Muscle layer of colon (tissue), 2 donors: Measurements from ENCODE around the gene ZNF639.
"Not testable (repeated sequence)": the region's sequence is repeated elsewhere in the genome, so short reads cannot be mapped to it uniquely, and the experiment has no call there.

Source experiments
- H3K27ac ChIP-seq: one replicate; pipeline ENCODE4 v1.7.0; 2013; ENCODE audit warnings: low read depth, mild to moderate bottlenecking, low read length, moderate library complexity
- H3K27me3 ChIP-seq, 2 donors: one replicate each; pipeline ENCODE4 v1.7.0; 2013; ENCODE audit warnings: low read length in 2 of 2, mild to moderate bottlenecking in 2 of 2; ENCODE audit not compliant: insufficient read depth in 2 of 2, control insufficient read depth in 1 of 2
- H3K36me3 ChIP-seq: one replicate; pipeline ENCODE4 v1.7.0; 2013; ENCODE audit warnings: mild to moderate bottlenecking, low read length; ENCODE audit not compliant: insufficient read depth
- H3K4me1 ChIP-seq: one replicate; pipeline ENCODE4 v1.7.0; 2013; ENCODE audit warnings: mild to moderate bottlenecking, low read length; ENCODE audit not compliant: insufficient read depth
- H3K4me3 ChIP-seq, 2 donors: one replicate each; pipeline ENCODE4 v1.7.0; 2013; ENCODE audit warnings: low read length in 2 of 2, low read depth in 1 of 2, mild to moderate bottlenecking in 1 of 2, moderate library complexity in 1 of 2
- H3K9ac ChIP-seq: one replicate; pipeline ENCODE4 v1.7.0; 2013; ENCODE audit warnings: low read length
- H3K9me3 ChIP-seq: one replicate; pipeline ENCODE4 v1.7.0; 2013; ENCODE audit warnings: mild to moderate bottlenecking, low read length
- donor health status: abdominal sarcoma.
- donor health status: Adenocarcinoma of cecum.

The ZNF639 gene, protein sequence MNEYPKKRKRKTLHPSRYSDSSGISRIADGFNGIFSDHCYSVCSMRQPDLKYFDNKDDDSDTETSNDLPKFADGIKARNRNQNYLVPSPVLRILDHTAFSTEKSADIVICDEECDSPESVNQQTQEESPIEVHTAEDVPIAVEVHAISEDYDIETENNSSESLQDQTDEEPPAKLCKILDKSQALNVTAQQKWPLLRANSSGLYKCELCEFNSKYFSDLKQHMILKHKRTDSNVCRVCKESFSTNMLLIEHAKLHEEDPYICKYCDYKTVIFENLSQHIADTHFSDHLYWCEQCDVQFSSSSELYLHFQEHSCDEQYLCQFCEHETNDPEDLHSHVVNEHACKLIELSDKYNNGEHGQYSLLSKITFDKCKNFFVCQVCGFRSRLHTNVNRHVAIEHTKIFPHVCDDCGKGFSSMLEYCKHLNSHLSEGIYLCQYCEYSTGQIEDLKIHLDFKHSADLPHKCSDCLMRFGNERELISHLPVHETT

DNA sequence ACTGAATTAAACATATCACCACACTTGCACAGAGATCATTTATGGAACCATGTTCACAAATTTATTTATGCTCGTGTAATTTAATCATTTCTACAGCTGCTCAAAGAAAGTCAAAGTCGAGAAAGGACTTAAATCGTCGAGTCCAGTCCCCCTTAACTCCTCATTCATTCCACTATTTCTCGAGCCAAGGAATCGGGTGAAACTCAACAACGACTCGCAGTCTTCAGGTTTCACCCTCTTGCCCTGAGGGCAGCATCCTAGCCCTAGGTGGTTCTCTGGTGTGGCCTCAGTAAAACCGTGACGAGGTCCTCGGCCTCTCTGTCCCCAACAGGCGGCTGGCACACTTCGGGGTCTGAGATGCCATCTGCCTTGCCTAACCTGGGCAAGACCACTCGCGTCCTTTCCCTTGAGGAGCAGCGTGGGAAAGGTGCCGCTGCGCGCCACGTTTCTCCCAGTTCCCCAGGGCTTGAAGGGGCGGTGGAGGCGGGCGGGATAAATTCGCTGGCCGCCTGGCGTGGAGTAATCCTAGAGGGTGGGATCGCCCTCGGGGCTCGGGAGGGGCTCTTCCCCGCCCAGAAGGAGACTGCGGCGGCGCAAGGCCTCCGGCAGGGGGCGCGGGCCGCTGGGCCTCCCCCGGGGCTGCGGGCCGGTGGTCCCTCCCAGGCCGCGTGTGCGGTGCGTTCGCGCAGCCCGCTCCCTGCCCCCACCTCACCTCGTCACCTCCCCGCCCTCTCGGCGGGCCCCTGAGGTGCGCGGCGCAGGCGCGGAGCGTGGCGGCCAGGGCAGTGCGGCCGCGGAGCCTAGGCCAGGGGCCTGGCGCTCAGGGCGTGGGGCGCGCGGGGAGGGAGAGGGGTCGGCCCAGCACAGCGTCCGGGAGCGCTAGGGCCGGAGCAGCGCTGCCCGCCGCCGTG is at the start of gene ZNF639:
TSS of gene ZNF639 (plus strand) at position 746 of the 911 bp plus-strand sequence. CDS start 5,263 bp downstream, outside the sequence.
- Histone ChIP-seq H3K9me3 (no peaks in the 10 kb centered on the region), H3K4me1 (peaks cover 16% of the 10 kb centered on the region), H3K9ac (peak within 1 kb of the TSS; percentile 80), H3K27me3 (no peaks in the 10 kb centered on the region), H3K4me3 (peak within 1 kb of the TSS; percentile 65 to 88), H3K27ac (peak within 1 kb of the TSS; percentile 88), H3K36me3 (peaks cover 6% of the 10 kb centered on the region)

DNA sequence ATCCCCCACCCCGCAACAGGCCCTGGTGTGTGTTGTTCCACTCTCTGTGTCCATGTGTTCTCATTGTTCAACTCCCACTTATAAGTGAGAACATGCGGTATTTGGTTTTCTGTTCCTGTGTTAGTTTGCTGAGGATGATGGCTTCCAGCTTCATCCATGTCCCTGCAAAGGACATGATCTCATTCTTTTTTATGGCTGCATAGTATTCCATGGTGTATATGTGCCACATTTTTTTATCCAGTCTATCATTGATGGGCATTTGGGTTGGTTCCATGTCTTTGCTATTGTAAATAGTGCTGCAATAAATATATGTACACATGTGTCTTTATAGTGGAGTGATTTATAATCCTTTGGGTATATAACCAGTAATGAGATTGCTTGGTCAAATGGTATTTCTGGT is 48.4 kb upstream of the ZNF639 start:
- H3K27ac ChIP-seq, H3K4me3 ChIP-seq, H3K4me1 ChIP-seq, H3K27me3 ChIP-seq, H3K9me3 ChIP-seq, H3K9ac ChIP-seq, H3K36me3 ChIP-seq: not testable (repeated sequence)

DNA sequence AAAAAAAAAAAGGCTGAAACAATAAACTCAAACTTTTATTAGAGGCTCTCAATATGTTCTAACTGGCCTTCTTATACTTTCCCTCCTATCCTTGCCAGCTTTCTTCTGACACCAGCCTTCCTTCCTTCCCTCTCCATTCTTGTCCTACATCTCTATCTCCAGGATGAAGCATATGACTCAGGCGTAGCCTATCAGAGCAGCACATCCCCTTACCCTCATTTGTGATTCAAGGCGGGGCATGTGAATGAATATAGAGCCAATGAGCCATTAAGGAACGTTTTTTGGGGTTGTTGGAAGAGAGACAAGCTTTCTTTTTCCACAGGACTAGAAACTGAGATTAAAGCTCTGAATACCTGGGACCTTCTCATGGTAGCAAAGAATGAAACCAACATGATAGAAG is 46.8 kb upstream of the ZNF639 start:
- Histone ChIP-seq H3K4me1 (no peaks in the 10 kb centered on the region), H3K36me3 (no peaks in the 10 kb centered on the region), H3K9ac (no peak overlapping the region), H3K9me3 (no peaks in the 10 kb centered on the region), H3K27me3 (no peaks in the 10 kb centered on the region), H3K27ac (no peak overlapping the region), H3K4me3 (no peak overlapping the region)

DNA sequence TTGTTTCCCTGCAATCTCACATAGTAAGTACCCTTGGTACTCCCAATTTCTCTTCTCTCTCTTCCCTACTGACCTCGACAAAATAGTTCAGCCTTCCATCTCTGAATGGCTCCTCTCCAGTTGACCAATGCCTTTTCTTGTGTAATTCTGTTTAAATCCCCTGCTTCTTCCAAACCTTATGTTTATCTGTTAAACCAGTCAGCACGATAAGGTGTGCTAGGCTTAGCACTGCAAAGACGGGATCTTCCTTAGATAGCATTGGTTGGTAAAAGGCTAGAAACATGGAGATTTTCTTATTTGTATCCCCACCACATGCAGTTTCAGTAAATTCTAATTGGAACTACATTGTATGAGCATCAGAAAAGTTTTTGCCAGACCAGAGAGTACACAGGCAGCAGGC is 46.1 kb upstream of the ZNF639 start:
- H3K4me3 ChIP-seq = no peak overlapping the region
- no peaks in the 10 kb centered on the region for H3K27me3 ChIP-seq
- no peaks in the 10 kb centered on the region for H3K4me1 ChIP-seq
- H3K36me3 ChIP-seq = no peaks in the 10 kb centered on the region
- H3K27ac ChIP-seq = no peak overlapping the region
- H3K9ac ChIP-seq = no peak overlapping the region
- no peaks in the 10 kb centered on the region for H3K9me3 ChIP-seq

DNA sequence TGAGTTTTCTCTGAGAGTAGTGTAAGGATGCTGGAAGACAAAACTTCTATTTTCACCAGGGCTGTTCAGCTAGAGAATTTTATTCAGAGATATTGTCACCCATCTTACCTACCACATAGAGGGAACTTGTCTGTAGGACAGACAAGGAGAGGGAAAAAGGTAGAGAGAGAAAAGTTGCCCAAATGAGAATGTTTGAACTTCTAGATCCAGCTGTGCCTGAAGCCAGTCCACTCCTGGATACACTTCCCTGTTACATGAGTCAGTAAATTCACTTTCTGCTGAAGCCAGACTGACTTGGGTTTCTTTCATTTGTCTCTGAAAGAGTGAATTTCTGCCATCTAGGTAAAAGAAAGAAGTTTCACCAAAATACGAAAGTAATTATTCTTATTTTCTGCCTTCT is 44.7 kb upstream of the ZNF639 start:
- Histone ChIP-seq H3K36me3 (no peaks in the 10 kb centered on the region), H3K27ac (no peak overlapping the region), H3K27me3 (no peaks in the 10 kb centered on the region), H3K9me3 (no peaks in the 10 kb centered on the region), H3K4me3 (no peak overlapping the region), H3K4me1 (no peaks in the 10 kb centered on the region), H3K9ac (no peak overlapping the region)

DNA sequence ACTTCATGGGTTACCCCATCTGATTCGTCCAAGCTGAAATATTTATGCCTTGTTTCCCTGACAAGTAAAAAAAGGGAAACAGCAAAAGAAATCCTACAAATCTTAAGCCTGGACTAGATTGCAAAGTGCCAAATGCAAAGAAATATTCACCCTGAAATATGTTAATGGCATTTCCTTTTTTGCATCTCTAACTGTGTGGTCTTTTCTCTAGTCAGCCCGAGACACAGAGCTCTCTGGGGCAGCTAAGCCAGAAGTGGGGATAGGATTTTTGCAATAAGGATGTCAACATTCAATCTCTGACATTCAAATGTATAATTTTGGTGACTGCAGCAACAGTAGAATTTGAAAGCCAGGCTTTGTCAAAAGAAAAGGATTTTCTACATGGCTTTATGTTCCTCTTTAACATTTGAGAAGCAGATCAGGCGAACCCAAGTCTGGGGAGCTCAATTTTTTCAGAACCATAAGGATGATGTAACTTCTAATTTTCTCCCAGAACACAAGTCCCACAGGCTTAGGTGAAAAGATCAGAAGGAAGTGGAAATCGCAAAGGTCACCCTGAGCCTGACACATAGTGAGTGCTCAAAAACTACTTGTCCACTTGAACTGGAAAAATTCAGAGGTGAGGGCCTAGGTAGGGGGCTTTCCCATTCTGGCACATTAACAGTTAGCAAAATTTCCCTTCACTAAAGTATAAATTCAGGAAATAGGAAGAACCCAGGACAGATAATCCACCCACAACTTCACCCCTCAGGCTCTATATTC is 43.7 kb upstream of the ZNF639 start:
- Histone ChIP-seq H3K27me3 (no peaks in the 10 kb centered on the region), H3K9me3 (no peaks in the 10 kb centered on the region), H3K9ac (no peak overlapping the region), H3K4me1 (no peaks in the 10 kb centered on the region), H3K4me3 (no peak overlapping the region), H3K27ac (no peak overlapping the region), H3K36me3 (no peaks in the 10 kb centered on the region)

DNA sequence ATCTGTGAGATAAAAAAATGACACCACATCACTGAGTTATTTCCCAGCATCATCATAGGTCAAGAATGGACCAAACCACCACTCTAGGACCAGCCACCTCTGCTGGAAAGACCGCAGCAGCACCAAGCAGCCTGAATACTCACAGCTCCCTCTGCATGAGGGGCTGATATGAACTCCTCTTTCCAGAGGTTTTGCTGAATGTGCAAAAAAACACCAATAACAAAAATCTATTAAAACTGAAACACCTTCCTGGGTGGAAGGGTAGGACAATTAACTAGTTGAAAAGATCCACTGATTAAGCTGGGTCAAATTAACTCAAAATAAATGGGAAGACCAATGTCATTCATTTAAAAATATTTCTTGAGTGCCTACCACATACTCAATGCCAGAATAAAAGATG is 43.0 kb upstream of the ZNF639 start:
- Histone ChIP-seq H3K9me3 (no peaks in the 10 kb centered on the region), H3K4me3 (no peak overlapping the region), H3K27ac (no peak overlapping the region), H3K27me3 (no peaks in the 10 kb centered on the region), H3K4me1 (no peaks in the 10 kb centered on the region), H3K36me3 (no peaks in the 10 kb centered on the region), H3K9ac (no peak overlapping the region)

DNA sequence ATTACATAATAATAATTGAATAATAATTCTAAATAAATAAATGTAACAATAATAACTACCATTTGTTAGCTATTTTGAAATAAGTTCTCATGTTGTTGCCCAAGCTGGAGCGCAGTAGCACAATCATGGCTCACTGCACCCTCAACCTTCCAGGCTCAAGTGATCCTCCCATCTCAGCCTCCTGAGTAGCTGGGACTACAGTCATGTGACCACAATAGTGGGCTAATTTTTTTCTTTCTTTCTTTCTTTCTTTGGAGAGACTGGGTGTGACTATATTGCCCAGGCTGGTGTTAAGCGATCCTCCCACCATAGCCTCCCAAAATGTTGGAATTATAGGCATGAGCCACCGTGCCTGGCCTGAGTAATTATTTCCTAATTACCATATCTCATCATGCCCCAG is 41.0 kb upstream of the ZNF639 start:
- no peaks in the 10 kb centered on the region for H3K9me3 ChIP-seq
- H3K9ac ChIP-seq = no peak overlapping the region
- no peaks in the 10 kb centered on the region for H3K4me1 ChIP-seq
- no peaks in the 10 kb centered on the region for H3K27me3 ChIP-seq
- H3K36me3 ChIP-seq = no peaks in the 10 kb centered on the region
- no peak overlapping the region for H3K4me3 ChIP-seq
- H3K27ac ChIP-seq = no peak overlapping the region

DNA sequence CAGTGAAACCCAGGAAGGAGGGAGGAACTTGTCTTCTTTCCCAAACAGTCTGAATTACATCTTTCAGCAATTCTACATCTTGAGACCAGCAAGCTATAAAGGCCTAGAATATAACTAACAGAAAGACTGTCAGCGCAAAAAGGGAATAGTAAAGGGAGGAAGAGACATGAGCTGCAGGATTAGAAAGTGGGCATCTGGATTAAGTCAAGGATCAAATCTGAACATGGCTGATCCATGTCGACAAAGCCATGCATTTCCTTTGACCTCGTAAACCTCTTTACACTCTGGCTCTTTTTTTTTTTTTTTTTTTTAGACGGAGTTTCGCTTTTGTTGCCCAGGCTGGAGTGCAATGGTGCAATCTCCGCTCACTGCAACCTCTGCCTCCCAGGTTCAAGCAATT is 36.5 kb upstream of the ZNF639 start:
- Histone ChIP-seq H3K9ac (no peak overlapping the region), H3K4me3 (no peak overlapping the region), H3K9me3 (no peaks in the 10 kb centered on the region), H3K27me3 (no peaks in the 10 kb centered on the region), H3K4me1 (no peaks in the 10 kb centered on the region), H3K27ac (no peak overlapping the region), H3K36me3 (no peaks in the 10 kb centered on the region)

DNA sequence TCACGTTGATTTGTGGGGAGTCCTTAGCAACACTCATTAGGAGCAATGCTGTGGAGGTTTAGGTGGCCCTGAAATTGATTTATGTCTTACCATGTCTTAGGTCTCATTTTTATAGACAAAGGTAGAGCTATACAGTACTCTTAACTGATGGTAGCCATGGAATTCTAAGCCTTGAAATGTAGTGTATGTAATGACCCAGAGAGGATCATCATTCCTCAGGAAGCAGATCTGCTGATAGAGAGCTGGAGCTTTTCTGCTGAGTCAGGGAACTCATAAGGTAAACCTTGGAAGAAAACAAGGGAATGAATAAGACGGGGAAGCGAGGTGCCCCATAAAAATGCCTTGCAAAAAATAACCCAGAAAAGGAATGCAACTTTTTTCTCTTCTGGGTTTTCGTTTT is 34.0 kb upstream of the ZNF639 start:
- Histone ChIP-seq H3K9ac (no peak overlapping the region), H3K27ac (no peak overlapping the region), H3K4me3 (no peak overlapping the region), H3K9me3 (no peaks in the 10 kb centered on the region), H3K4me1 (no peaks in the 10 kb centered on the region), H3K27me3 (no peaks in the 10 kb centered on the region), H3K36me3 (no peaks in the 10 kb centered on the region)

DNA sequence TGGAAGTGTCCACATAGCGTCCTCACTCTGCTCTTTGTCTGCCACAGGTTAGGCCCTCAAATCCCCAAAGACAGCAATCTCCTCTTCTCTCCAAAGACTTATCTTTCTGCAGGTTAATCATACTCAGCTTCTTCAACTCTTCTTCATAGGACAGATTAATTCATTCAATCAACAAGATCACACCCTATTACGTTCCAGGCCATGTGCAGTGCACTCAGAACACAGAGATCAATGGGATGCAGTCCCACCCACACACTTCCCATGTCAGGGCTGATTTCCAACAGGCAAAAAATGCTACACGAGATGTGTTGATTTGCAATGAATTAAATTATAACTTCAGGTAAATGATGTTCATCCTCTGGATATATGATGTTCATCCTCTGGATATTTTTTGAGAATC is 33.5 kb upstream of the ZNF639 start:
- no peaks in the 10 kb centered on the region for H3K9me3 ChIP-seq
- H3K27ac ChIP-seq = no peak overlapping the region
- H3K4me3 ChIP-seq = no peak overlapping the region
- H3K9ac ChIP-seq = no peak overlapping the region
- no peaks in the 10 kb centered on the region for H3K36me3 ChIP-seq
- H3K4me1 ChIP-seq = no peaks in the 10 kb centered on the region
- H3K27me3 ChIP-seq = no peaks in the 10 kb centered on the region
